Measurements from ENCODE around the gene RTN4RL1.
A peak's percentile ranks its signal among the peaks of the same experiment; 100 is the strongest.

RTN4RL1 gene

DNA sequence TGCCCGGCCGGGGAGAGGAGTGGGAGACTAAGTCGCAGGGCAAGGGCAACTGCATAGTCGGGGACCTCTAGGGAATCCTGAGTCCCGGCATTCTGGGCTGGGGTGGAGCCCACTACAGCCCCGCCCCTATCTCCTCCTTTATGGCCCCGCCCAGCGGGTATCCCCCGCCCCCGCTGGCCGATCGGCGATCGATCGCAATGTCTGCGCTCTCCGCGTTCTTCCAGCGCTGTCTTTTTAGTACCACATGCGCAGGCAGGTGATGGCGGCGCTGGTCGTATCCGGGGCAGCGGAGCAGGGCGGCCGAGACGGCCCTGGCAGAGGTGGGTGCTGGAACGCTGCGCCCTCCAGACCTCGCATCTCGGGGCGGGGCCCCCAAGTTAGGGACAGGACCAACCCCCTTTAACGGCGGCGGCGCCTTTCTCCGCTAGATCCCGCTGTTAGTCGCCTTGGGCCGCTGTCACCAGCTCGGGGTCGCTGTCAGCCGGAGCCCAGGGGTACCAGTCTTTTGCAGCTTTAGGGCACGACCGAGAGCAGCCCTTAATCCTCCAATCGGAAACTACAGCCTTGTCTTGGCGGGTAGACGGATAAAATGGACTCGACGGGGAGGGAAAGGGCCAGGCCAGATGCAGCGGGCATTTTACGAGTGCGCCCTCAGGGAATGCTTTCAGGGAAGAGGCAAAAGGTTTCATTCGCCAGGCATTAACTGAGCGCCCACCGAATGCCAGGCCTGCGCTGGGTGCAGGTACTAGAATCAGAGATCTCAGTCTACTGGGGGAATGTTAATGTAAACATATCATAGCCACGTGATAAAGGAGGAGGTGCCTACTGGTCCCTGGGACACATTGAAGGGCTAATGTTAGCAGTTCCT, 5.0 kb upstream of the RTN4RL1 start, which contains the start of gene DPH1:
Gene DPH1, plus strand, starts transcription at position 243 of the 868 bp plus-strand sequence. Its CDS starts 17 bp downstream, at position 260.
- peak within 1 kb of the TSS; percentile 82 for H3K4me2 ChIP-seq (ENCODE audit: low read depth, low read length, poor library complexity, severe bottlenecking)
- no peaks in the 10 kb centered on the region for H4K20me1 ChIP-seq (ENCODE audit: insufficient read depth, low read length, poor library complexity, severe bottlenecking)
- H3K36me3 ChIP-seq (ENCODE audit: insufficient read depth, low read length) = no peaks in the 10 kb centered on the region
- H3F3A ChIP-seq (ENCODE audit: low read depth) = no peaks in the 10 kb centered on the region
- H3K9ac ChIP-seq (ENCODE audit: low read depth, low read length, poor library complexity, severe bottlenecking) = peak within 1 kb of the TSS; percentile 68
- H3K79me2 ChIP-seq (ENCODE audit: insufficient read depth, low read length) = no peaks in the 10 kb centered on the region
- H3K4me3 ChIP-seq (ENCODE audit: low read length, poor library complexity, severe bottlenecking) = peak within 1 kb of the TSS; percentile 88
- H3K4me1 ChIP-seq (ENCODE audit: insufficient read depth, low read length, poor library complexity, severe bottlenecking) = peaks cover 10% of the 10 kb centered on the region
- no peaks in the 10 kb centered on the region for H3K9me3 ChIP-seq (ENCODE audit: insufficient read depth, low read depth, low read length)
- peaks cover 7% of the 10 kb centered on the region for H3K27me3 ChIP-seq (ENCODE audit: insufficient read depth, low read length, poor library complexity, severe bottlenecking)
- no peaks in the 10 kb centered on the region for H3K9me2 ChIP-seq (replicated peaks; ENCODE audit: low read depth, low read length)
- H2AFZ ChIP-seq (ENCODE audit: low read length) = peak within 1 kb of the TSS; percentile 88
- TF ChIP-seq, protein P1, sequence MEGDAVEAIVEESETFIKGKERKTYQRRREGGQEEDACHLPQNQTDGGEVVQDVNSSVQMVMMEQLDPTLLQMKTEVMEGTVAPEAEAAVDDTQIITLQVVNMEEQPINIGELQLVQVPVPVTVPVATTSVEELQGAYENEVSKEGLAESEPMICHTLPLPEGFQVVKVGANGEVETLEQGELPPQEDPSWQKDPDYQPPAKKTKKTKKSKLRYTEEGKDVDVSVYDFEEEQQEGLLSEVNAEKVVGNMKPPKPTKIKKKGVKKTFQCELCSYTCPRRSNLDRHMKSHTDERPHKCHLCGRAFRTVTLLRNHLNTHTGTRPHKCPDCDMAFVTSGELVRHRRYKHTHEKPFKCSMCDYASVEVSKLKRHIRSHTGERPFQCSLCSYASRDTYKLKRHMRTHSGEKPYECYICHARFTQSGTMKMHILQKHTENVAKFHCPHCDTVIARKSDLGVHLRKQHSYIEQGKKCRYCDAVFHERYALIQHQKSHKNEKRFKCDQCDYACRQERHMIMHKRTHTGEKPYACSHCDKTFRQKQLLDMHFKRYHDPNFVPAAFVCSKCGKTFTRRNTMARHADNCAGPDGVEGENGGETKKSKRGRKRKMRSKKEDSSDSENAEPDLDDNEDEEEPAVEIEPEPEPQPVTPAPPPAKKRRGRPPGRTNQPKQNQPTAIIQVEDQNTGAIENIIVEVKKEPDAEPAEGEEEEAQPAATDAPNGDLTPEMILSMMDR (conservative IDR thresholded peaks at IDR 0.05; ENCODE audit: low read length) = no peak
- no peak for TF ChIP-seq EZH2phosphoT487 (IDR thresholded peaks at IDR 0.05; ENCODE audit: borderline replicate concordance)

DNA sequence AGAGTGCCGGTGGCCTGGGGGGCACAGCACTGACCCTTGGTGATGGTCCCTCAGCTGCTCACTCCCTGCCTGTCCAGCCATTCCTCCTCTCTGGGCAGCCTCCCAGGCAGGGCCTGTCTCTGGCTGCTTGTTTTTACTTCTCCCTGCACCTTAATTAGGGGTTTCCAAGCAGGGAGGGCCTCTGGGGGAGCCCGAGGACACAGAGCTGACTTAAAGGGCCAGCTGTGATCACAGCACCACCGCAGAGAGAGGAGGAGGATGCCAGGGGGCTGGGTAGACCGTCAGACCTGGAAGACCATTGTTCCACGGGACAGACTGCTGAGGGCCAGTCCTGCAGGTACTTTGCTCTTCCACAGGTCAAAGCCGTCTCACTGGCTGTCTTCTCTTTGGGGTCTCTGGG, 3.6 kb upstream of the RTN4RL1 start:
- Histone ChIP-seq H3K9me3 (ENCODE audit: insufficient read depth, low read depth, low read length) (no peaks in the 10 kb centered on the region), H3K79me2 (ENCODE audit: insufficient read depth, low read length) (no peaks in the 10 kb centered on the region; the same call in 1 of the 2 replicates), H3K4me1 (ENCODE audit: insufficient read depth, low read length, poor library complexity, severe bottlenecking) (peaks cover 15% of the 10 kb centered on the region), H3K36me3 (ENCODE audit: insufficient read depth, low read length) (no peaks in the 10 kb centered on the region), H3F3A (ENCODE audit: low read depth) (no peaks in the 10 kb centered on the region), H4K20me1 (ENCODE audit: insufficient read depth, low read length, poor library complexity, severe bottlenecking) (no peaks in the 10 kb centered on the region), H3K9me2 (replicated peaks; ENCODE audit: low read depth, low read length) (no peaks in the 10 kb centered on the region), H2AFZ (ENCODE audit: low read length) (no peak overlapping the region), H3K9ac (ENCODE audit: low read depth, low read length, poor library complexity, severe bottlenecking) (no peak overlapping the region), H3K27me3 (ENCODE audit: insufficient read depth, low read length, poor library complexity, severe bottlenecking) (peaks cover 18% of the 10 kb centered on the region), H3K4me2 (ENCODE audit: low read depth, low read length, poor library complexity, severe bottlenecking) (no peak overlapping the region), H3K4me3 (ENCODE audit: low read length, poor library complexity, severe bottlenecking) (no peak overlapping the region)
- TF ChIP-seq, protein P1 (conservative IDR thresholded peaks at IDR 0.05; ENCODE audit: low read length) = no peak; the same call in 1 of the 2 replicates
- no peak for TF ChIP-seq EZH2phosphoT487 (IDR thresholded peaks at IDR 0.05; ENCODE audit: borderline replicate concordance)

DNA sequence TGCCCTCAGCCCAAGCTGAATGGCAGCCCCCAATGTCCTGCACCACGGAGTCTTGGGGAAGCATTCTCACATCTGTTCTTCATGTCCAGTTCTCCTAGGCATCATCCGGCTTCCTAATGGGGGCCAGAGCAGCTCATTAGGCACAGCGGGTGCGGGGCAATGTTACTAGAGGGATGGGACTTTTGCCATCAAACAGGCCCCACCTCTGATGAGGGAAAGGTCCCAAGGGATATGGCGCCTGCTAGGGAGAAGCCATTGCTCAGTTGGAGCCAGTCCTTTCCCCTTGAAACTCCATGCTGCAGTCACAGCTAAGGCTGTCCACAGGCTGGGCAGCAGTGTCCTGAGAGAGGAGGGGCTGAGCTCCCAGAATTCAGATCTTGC, 3.1 kb upstream of the RTN4RL1 start:
- no peak overlapping the region for H3K4me2 ChIP-seq (ENCODE audit: low read depth, low read length, poor library complexity, severe bottlenecking)
- peaks cover 18% of the 10 kb centered on the region for H3K27me3 ChIP-seq (ENCODE audit: insufficient read depth, low read length, poor library complexity, severe bottlenecking)
- no peaks in the 10 kb centered on the region for H3K9me2 ChIP-seq (replicated peaks; ENCODE audit: low read depth, low read length)
- no peaks in the 10 kb centered on the region for H4K20me1 ChIP-seq (ENCODE audit: insufficient read depth, low read length, poor library complexity, severe bottlenecking)
- no peaks in the 10 kb centered on the region for H3K9me3 ChIP-seq (ENCODE audit: insufficient read depth, low read depth, low read length)
- H3K9ac ChIP-seq (ENCODE audit: low read depth, low read length, poor library complexity, severe bottlenecking) = no peak overlapping the region
- no peaks in the 10 kb centered on the region for H3F3A ChIP-seq (ENCODE audit: low read depth)
- H3K4me1 ChIP-seq (ENCODE audit: insufficient read depth, low read length, poor library complexity, severe bottlenecking) = peaks cover 16% of the 10 kb centered on the region
- TF ChIP-seq, protein P1 (conservative IDR thresholded peaks at IDR 0.05; ENCODE audit: low read length) = no peak
- no peak for TF ChIP-seq EZH2phosphoT487 (IDR thresholded peaks at IDR 0.05; ENCODE audit: borderline replicate concordance)
- H3K36me3 ChIP-seq (ENCODE audit: insufficient read depth, low read length) = no peaks in the 10 kb centered on the region
- H3K4me3 ChIP-seq (ENCODE audit: low read length, poor library complexity, severe bottlenecking) = no peak overlapping the region
- no peaks in the 10 kb centered on the region; the same call in 1 of the 2 replicates for H3K79me2 ChIP-seq (ENCODE audit: insufficient read depth, low read length)
- no peak overlapping the region for H2AFZ ChIP-seq (ENCODE audit: low read length)

Measured in Loucy (cell line).